Central memory CD4-positive, alpha-beta T cell (primary cell): ENCODE results near the gene ADGRL1.

Experiments used
- DNase-seq: peaks from one replicate; pipeline ENCODE4 v3.0.0; 2022

Gene ADGRL1

GRCh38 chr19:14112051-14112808 is 93.7 kb downstream of the ADGRL1 start:
- no peak for DNase-seq

GRCh38 chr19:14111486-14111885 is 94.5 kb downstream of the ADGRL1 start:
- DNase-seq = no peak

- DNase-seq = no peak
Measured at GRCh38 chr19:14110650-14111049, 95.3 kb downstream of the ADGRL1 start.

- no peak for DNase-seq
Measured at GRCh38 chr19:14107581-14108461, 98.1 kb downstream of the ADGRL1 start.

DNA sequence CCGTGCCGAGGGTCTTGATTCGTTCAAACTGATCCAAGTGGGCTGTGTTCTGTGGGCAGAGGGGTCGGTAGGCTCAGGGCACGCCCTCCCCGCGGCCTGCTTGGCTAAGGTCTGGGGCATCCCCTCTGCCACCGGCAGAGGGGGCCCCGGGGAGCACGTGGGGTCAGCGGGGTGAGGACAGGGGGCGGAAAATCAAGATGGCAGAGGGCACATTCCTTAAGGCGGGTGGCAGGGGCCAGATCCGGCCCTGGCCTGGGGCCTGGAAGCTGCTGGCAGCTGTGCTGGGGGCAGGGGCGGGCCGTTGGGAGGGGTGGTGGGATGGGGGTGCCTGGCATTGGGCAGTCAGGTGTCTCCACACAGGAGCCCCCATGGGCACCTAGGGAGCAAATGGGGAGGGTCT is 99.1 kb downstream of the ADGRL1 start:
- DNase-seq = no peak

DNA sequence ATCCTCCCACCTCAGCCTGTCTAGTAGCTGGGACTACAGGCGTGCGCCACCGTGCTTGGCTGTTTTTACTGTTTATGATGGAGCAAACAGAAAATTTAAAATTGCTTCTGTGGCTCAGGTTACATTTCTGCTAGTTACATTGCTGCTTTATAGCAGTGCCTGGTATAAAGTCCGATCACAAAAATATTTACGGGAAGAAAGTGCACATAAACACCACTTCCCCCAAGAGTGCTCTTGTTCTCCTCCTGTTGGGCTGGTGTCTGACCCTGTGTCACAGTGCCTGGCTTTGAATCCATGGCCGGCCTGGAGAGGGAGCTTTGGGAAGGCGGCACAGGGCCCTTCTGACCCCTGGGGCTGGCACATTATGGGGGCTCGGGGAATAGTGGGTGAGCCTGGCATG is 100.3 kb downstream of the ADGRL1 start:
- DNase-seq = no peak

DNA sequence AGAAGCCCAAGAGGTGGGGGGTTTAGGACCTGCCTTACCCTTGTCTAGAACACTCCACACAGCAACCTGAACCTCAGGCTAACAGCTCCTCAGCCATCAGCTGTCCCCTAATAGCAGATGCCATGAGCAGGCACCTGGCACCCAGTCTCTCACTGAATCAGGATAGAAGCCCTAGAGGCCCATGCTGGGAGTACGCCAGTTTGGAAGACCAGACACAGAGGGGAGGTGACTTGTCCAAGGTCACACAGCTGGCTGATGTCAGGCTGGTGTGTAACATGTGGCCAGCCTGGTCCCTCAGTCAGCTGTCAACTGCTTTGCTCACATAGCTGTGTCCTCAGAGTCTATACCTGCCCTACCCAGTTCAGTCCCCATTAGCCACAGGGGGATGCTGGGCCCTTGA is 102.7 kb downstream of the ADGRL1 start:
- DNase-seq = no peak

DNA sequence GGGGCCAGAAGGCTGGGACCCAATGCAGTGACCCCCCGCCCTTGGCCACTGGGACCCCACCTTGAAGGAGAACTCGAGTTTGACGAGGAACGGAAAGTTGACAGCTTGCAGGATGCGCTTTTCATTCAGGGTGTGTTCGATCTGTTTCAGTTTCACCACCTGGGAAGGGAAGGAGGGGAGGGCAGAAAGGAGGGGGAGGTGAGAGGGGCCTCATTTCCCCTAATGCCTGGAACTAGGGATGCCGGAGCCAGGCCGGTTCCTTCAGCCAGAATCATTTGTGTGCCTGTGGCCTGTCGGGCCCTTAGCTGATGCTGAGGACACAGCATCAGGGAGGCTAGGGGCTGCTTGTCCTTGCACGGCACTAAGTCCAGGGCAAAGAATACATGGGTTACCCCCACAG is 103.2 kb downstream of the ADGRL1 start:
- no peak for DNase-seq

DNA sequence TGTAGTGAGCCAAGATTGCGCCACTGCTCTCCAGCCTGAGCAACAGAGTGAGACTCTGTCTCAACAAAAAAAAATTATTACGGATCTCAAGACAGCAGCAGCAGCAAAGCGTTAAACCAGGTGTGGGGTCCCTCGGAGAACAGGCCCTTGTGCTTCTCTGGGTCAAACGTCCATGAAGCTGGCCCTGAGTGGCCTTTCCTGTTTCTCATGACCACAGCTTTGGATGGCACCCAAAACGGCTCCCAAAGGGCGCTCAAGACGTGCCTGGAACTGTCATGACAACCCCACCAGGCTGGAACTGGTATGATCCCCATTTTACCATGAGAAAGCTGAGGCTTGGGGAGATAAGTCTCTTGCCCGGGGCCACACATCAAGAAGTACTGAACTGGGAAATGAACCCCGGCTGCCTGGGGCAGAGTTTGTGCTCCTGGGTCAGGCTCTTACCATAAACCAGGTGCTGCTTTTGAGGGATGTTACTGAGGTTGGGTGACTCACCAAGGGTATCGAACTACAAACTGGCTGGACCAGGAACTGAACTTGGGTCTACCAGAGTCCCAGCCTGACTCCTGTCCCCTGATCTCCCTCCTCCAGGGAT is 103.8 kb downstream of the ADGRL1 start:
- DNase-seq = no peak

DNA sequence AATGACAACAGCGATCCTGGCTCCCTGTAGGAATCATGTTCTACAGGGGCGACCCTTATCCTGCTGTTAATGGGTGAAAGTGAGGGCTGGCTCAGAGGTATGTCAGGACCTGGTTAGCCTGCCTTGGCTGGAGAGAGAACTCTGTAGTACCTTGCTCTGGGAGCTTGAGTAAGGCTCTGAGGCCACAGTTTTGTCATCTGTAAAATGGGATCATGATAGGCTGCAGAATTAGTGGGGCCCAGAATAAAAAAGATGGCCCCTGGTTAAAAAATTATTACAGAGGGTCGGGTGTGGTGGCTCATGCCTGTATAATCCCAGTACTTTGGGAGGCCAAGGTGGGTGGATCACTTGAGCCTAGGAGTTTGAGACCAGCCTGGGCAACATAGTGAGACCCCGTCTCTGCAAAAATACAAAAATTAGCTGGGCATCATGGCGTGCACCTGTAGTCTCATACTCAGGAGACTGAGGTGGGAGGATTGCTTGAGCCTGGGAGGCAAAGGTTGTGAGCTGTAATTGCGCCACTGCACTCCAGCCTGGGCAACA is 104.9 kb downstream of the ADGRL1 start:
- no peak for DNase-seq
